H54 (cell line): ENCODE results near the gene C1orf210.

Source experiments
- DNase-seq: peaks from one replicate; pipeline ENCODE4 v3.0.0; 2011; ENCODE audit warnings: low spot score, mixed read lengths; ENCODE audit not compliant: insufficient read length
- FAIRE-seq: peaks from 3 replicates; lab custom pipeline; 2011; peaks lifted over from hg19 to GRCh38; lab: Jason Lieb, UNC
- POLR2A ChIP-seq: IDR thresholded peaks from 2 replicates; pipeline ENCODE4 v1.6.1; 2011; ENCODE audit warnings: low read depth, mild to moderate bottlenecking, low read length

C1orf210 gene

GRCh38 chr1:43271186-43272118, 13.9 kb downstream of the C1orf210 start:
- TF ChIP-seq POLR2A, result no peak
- no peak for FAIRE-seq

GRCh38 chr1:43270421-43271095, 14.8 kb downstream of the C1orf210 start:
- no peak for FAIRE-seq
- TF ChIP-seq POLR2A, result no peak
- DNase-seq, result no peak

More at GRCh38 chr1:43271186-43272118, 13.9 kb downstream of the C1orf210 start:
- no peak for DNase-seq

DNA sequence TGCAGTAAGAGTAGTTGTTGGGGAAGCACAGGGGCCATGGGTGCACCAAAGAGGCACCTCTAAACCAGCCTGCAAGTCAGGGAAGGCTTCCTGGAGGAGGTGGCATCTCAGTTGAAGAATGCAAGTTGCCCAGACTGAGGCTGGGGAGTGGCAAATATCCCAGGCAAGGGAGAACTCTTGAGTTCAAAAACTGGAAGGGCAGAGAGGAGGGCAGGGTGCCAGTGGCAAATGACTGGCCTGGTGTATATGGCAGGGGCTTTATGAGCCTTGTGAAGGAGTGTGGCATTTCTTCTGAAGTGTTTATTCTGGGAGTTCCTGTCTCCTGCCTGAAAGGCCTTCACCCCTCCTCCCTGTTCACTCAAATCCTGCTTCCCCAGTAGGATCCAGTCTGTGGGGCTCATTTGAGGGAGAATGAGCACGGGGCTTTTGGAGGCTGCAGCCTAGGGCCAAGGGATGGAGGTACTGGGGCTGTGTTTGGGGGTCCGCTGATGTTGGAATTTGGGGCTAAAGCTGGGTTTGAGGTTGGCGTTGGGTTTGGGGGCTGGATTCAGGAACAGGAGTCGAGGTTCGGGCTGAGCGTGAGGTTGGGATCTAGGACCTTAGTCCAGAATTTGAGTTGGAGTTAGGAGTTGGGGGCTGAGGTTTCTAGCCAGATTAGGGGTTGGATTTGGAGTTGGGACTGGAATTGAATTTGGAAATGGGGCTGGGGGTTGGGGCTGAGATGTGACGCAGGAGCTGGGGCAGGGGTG, 15.6 kb downstream of the C1orf210 start, which contains the start of gene TMEM125:
Gene TMEM125 (plus strand): TSS at position 357 of the 749 bp plus-strand sequence. CDS start 2,740 bp downstream, outside the sequence.
- DNase-seq, result no peak
- no peak for FAIRE-seq
- no peak for TF ChIP-seq POLR2A

GRCh38 chr1:43267818-43268425, 17.5 kb downstream of the C1orf210 start:
- no peak for TF ChIP-seq POLR2A
- FAIRE-seq (no peak), DNase-seq (no peak)

DNA sequence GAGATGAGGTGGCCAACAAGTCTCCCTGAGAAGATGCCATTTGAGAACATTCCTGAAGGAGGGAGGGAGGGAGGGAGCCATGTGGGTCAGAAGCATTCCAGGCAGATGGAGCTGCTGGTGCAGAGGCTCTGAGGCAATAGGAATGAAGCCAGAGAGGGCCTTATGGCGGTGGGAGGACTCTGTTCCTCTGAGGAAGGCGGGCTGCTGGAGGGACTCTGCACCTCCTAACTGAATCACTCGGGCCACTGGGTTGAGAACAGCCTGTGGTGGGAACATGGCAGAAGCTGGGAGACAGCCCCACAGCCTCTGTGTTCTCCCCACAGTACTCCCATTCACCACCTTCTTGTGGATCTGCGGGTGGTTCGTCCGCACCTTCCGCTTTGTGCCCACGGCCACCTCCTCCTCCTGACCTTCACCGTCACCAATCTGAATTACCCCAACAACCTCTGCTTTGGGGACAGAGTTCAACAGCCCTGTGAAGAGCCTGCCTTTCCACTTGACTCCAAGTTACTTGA, 18.0 kb downstream of the C1orf210 start:
- TF ChIP-seq POLR2A, result no peak
- FAIRE-seq (no peak), DNase-seq (no peak)

DNA sequence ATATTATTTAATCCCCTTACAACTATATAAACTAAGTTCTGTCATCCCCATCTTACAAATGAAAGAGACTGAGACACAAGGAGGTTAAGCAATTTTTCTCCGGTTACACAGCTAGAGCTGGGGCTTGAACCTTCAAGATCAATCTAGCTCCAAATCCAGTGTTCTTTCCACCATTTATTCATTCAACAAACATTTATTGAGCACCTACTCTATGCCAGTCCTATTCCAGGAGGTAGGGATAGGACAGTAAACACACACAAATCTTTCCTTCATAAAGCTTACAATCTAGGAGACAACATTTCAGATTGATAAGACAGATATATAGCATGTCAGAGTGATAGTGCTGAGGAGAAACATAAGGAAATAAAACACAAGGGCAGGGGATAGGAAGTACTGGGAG, 18.5 kb downstream of the C1orf210 start:
- DNase-seq, result no peak
- no peak for TF ChIP-seq POLR2A
- no peak for FAIRE-seq

- TF ChIP-seq POLR2A, result no peak
- DNase-seq, result no peak
- no peak for FAIRE-seq
Measured at GRCh38 chr1:43265431-43265830, 19.9 kb downstream of the C1orf210 start.

GRCh38 chr1:43258370-43258769, 27.0 kb downstream of the C1orf210 start:
- no peak for TF ChIP-seq POLR2A
- DNase-seq, result no peak
- FAIRE-seq, result no peak

DNA sequence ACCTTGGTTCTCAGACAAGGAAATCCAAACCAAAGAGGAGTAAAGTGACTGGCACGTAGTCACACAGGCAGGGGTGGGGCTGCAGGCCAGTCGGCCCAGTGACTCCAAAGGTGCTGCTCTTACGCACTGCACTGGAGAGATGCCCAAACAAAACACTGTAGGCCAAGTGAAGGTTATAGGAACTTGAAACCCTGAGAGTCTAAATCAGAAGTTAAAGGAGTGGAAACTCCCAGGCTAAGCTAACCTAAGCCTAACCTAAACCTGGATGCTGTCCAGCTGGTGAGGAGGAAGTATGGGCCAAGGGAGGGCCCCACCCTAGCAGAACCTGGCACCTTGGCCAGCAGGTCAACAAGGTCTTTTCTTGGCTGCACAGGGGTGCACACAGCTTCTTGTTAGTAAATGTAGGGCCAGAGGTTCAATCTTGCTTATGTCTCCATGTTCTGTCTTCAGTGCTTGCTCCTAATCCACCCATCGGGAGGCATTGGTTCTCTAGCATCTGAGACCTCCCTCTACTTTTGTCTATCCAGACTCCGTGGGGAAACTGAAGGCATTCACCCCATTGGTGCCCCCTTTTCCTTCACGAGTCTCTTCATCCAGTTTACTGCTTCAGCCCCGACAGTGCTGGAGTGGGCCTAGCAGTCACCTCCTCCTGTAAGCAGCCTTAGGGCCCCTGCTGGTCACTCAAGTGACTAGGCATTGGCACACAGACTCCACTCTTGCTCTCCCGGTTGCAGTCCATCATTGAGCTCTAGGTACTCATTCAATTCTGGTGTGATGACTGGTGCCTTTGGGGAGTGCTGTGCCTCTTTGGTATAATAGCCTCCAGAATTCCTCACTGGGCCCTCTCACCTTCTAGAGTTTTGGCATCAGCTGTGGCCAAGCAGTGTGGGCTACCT, 28.5 kb downstream of the C1orf210 start:
- DNase-seq (no peak), FAIRE-seq (no peak)
- TF ChIP-seq POLR2A, result no peak

GRCh38 chr1:43255438-43256210, 29.8 kb downstream of the C1orf210 start:
- TF ChIP-seq POLR2A, result no peak
- no peak for FAIRE-seq
- DNase-seq, result no peak

DNA sequence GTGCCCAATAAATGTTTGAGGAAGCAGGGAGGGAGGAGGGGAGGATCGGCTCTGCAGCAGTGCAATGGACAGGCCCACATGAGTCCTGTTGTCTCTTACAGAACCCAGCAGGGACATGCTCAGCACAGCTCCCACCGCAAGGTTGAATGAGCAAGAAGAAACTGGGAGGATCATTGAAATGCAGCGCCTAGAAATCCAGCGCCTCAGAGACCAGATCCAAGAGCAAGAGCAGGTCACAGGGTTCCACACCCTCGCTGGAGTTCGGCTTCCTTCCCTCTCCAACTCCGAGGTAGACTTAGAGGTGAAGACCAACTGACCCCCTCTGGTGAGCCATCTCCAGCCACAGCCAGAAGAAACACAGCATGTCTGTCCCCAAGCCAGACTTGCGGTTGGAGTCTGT, 31.5 kb downstream of the C1orf210 start:
- DNase-seq (no peak), FAIRE-seq (no peak)
- TF ChIP-seq POLR2A, result no peak
